WTC11 (cell line): Measurements from ENCODE around the gene GMEB2. TPM values are rescaled to one million over a fixed set of nuclear protein-coding genes. Genes with fewer than 3 reads are reported as not detected.

ENCODE experiments used
- ATAC-seq: fragments of 200-7000 bp; cut with Tn5 transposase; 2 replicates; pipeline ENCODE4 v1.10.0; 2021; ENCODE audit warnings: mild to moderate bottlenecking, moderate library complexity
- CTCF ChIA-PET: fragments of 300-600 bp; sonication (Branson Sonifier 250); formaldehyde crosslinking; loops from one replicate; lab custom pipeline; 2021; ENCODE audit warnings: antibody characterized with exemption; lab: Charles Lee
- POLR2A ChIA-PET: fragments of 350-600 bp; sonication (Branson Sonifier 250); formaldehyde crosslinking; loops from one replicate; lab custom pipeline; 2021; ENCODE audit warnings: antibody characterized with exemption; lab: Charles Lee
- DNase-seq: peaks from one replicate; pipeline ENCODE4 v3.0.0; 2021; ENCODE audit warnings: low spot score
- H3K27ac Mint-ChIP-seq: 2 replicates; pipeline ENCODE4 v1.8.0; 2021; ENCODE audit warnings: mixed read lengths
- H3K27me3 Mint-ChIP-seq: 2 replicates; pipeline ENCODE4 v1.8.0; 2021; ENCODE audit warnings: low read depth, mild to moderate bottlenecking, moderate library complexity, mixed read lengths
- H3K36me3 Mint-ChIP-seq: 2 replicates; pipeline ENCODE4 v1.8.0; 2021; ENCODE audit warnings: mixed read lengths
- H3K4me1 Mint-ChIP-seq: 2 replicates; pipeline ENCODE4 v1.8.0; 2022; ENCODE audit warnings: mixed read lengths
- H3K4me3 Mint-ChIP-seq: 2 replicates; pipeline ENCODE4 v1.8.0; 2021; ENCODE audit warnings: mild to moderate bottlenecking, moderate library complexity, mixed read lengths
- H3K9me3 Mint-ChIP-seq: 2 replicates; pipeline ENCODE4 v1.8.0; 2021; ENCODE audit warnings: mixed read lengths
- CBFB ChIP-seq: sonication (generic); formaldehyde crosslinking; IDR thresholded peaks from 2 replicates; pipeline ENCODE4 v1.8.1; 2022; ENCODE audit warnings: mild to moderate bottlenecking, low read depth, missing genetic modification reagents
- CREB1 ChIP-seq: sonication (generic); formaldehyde crosslinking; IDR thresholded peaks from 2 replicates; pipeline ENCODE4 v1.8.0; 2023; ENCODE audit warnings: mild to moderate bottlenecking, missing genetic modification reagents
- CREM ChIP-seq: sonication (generic); formaldehyde crosslinking; IDR thresholded peaks from 2 replicates; pipeline ENCODE4 v1.8.1; 2022; ENCODE audit warnings: mild to moderate bottlenecking, missing genetic modification reagents, moderate library complexity
- ESRRA ChIP-seq: sonication (generic); formaldehyde crosslinking; IDR thresholded peaks from 2 replicates; pipeline ENCODE4 v1.8.1; 2022; ENCODE audit warnings: mild to moderate bottlenecking, missing genetic modification reagents, borderline replicate concordance
- FOXP1 ChIP-seq: sonication (generic); formaldehyde crosslinking; IDR thresholded peaks from 2 replicates; pipeline ENCODE4 v1.8.0; 2022; ENCODE audit warnings: missing genetic modification reagents, mild to moderate bottlenecking, moderate library complexity, borderline replicate concordance
- KAT7 ChIP-seq: sonication (generic); formaldehyde crosslinking; IDR thresholded peaks from 2 replicates; pipeline ENCODE4 v1.8.1; 2023; ENCODE audit warnings: missing genetic modification reagents, mild to moderate bottlenecking, borderline replicate concordance
- MXD4 ChIP-seq: fragments of 250-450 bp; sonication (Bioruptor Pico); IDR thresholded peaks from 2 replicates; pipeline ENCODE4 v1.8.0; 2021; ENCODE audit warnings: mild to moderate bottlenecking, moderate library complexity, borderline replicate concordance
- NR1H2 ChIP-seq: sonication (generic); formaldehyde crosslinking; IDR thresholded peaks from 2 replicates; pipeline ENCODE4 v1.9.0; 2021; ENCODE audit warnings: mild to moderate bottlenecking, moderate library complexity, missing genetic modification reagents
- NR3C1 ChIP-seq: sonication (generic); formaldehyde crosslinking; conservative IDR thresholded peaks from 2 replicates; pipeline ENCODE4 v1.8.1; 2023; ENCODE audit warnings: low read depth, mild to moderate bottlenecking, missing genetic modification reagents
- OVOL2 ChIP-seq: fragments of 250-450 bp; sonication (Bioruptor Pico); IDR thresholded peaks from 2 replicates; pipeline ENCODE4 v1.9.0; 2021; ENCODE audit warnings: mild to moderate bottlenecking, borderline replicate concordance
- SMAD4 ChIP-seq: sonication (generic); formaldehyde crosslinking; IDR thresholded peaks from 2 replicates; pipeline ENCODE4 v1.8.0; 2022; ENCODE audit warnings: mild to moderate bottlenecking, missing genetic modification reagents
- TP53 ChIP-seq: sonication (generic); formaldehyde crosslinking; IDR thresholded peaks from 2 replicates; pipeline ENCODE4 v1.8.1; 2023; ENCODE audit warnings: mild to moderate bottlenecking, missing genetic modification reagents
- ZBTB21 ChIP-seq: sonication (generic); formaldehyde crosslinking; IDR thresholded peaks from 2 replicates; pipeline ENCODE4 v1.8.1; 2023; ENCODE audit warnings: mild to moderate bottlenecking, missing genetic modification reagents, borderline replicate concordance
- ZNF219 ChIP-seq: sonication (generic); formaldehyde crosslinking; IDR thresholded peaks from 2 replicates; pipeline ENCODE4 v1.8.0; 2023; ENCODE audit warnings: missing genetic modification reagents, mild to moderate bottlenecking, borderline replicate concordance
- ZNF423 ChIP-seq: fragments of 250-450 bp; sonication (Bioruptor Pico); IDR thresholded peaks from 2 replicates; pipeline ENCODE4 v2.1.2; 2022; ENCODE audit warnings: mild to moderate bottlenecking, moderate library complexity
- total RNA-seq: library from RNA; stranded (reverse); gene quantifications from 3 replicates; pipeline ENCODE4 v1.2.3, GENCODE V29; 2021
- TF ChIP-seq, protein P1 (sequence below): sonication (generic); formaldehyde crosslinking; IDR thresholded peaks from 2 replicates; pipeline ENCODE4 v1.8.1; 2022; ENCODE audit warnings: mild to moderate bottlenecking, moderate library complexity, missing genetic modification reagents
- TF ChIP-seq, protein P2 (sequence below): sonication (generic); formaldehyde crosslinking; IDR thresholded peaks from 2 replicates; pipeline ENCODE4 v1.8.1; 2022; ENCODE audit warnings: mild to moderate bottlenecking, missing genetic modification reagents, moderate library complexity, borderline replicate concordance
- TF ChIP-seq, protein P3 (sequence below): sonication (generic); formaldehyde crosslinking; IDR thresholded peaks from 2 replicates; pipeline ENCODE4 v1.8.1; 2022; ENCODE audit warnings: missing genetic modification reagents, borderline replicate concordance
- TF ChIP-seq, protein P4 (sequence below): sonication (generic); formaldehyde crosslinking; IDR thresholded peaks from 2 replicates; pipeline ENCODE4 v1.8.0; 2022; ENCODE audit warnings: mild to moderate bottlenecking, missing genetic modification reagents
- TF ChIP-seq, protein P5 (sequence below): fragments of 250-450 bp; sonication (Bioruptor Pico); IDR thresholded peaks from 2 replicates; pipeline ENCODE4 v1.9.0; 2021; ENCODE audit warnings: mild to moderate bottlenecking, borderline replicate concordance
- TF ChIP-seq, protein P6 (sequence below): sonication (generic); formaldehyde crosslinking; IDR thresholded peaks from 2 replicates; pipeline ENCODE4 v1.8.1; 2022; ENCODE audit warnings: low read depth, mild to moderate bottlenecking, moderate library complexity, missing genetic modification reagents, borderline replicate concordance
- TF ChIP-seq, protein P7 (sequence below): sonication (generic); formaldehyde crosslinking; IDR thresholded peaks from 2 replicates; pipeline ENCODE4 v1.8.0; 2022; ENCODE audit warnings: mild to moderate bottlenecking, missing genetic modification reagents

GMEB2 gene
- total RNA-seq, 1 experiment from 2014 or later: 14.8 TPM

DNA sequence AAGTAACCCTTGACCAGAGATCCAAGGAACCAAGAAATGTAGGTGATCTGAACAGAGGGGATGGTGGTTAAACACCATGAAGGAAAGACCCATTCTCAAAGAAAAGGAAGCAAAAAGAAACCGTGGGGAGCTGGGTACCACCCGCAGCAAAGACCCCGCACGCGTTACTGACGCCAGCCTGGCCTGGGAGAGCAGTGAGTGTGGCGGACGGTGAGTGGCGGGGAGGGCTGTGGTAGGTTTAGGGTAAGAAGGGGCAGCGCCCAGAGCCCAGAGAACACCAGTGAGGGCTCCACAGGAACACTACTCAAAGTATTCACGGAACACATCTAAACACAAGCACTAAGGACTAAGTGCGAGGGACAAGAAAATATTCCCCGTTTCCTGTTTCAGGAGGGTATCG lies 4.2 kb downstream of the GMEB2 start:
- no peaks in the 10 kb centered on the region for H3K27me3 Mint-ChIP-seq
- H3K4me3 Mint-ChIP-seq: no peak overlapping the region
- peak overlapping the region; percentile 66 for H3K27ac Mint-ChIP-seq

DNA sequence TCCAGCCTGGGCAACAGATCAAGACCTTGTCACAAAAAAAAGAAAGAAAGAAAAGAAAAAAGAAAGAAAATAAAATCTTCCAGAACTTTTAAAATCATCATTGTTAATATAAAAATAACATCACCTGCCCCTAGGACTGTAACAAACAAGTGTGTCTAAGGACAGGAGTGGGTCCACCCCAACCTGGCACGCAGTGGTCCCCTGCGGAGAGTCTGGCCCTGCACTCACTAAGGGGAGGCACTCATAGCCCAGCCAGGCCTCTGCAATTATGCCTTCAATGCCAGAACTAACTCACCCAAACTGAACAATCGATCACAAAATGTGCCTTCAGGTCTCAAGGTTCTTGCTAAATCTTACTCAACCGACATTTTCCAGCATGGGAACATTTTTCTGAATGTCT lies 4.8 kb downstream of the GMEB2 start:
- Mint-ChIP-seq H3K4me1 (peaks cover 15% of the 10 kb centered on the region), H3K9me3 (no peaks in the 10 kb centered on the region), H3K27me3 (no peaks in the 10 kb centered on the region), H3K4me3 (no peak overlapping the region), H3K27ac (0 out of 2 replicates have a peak overlapping the region, but pooled peaks have one; percentile 66), H3K36me3 (peaks cover 15% of the 10 kb centered on the region)
- CTCF ChIA-PET: interaction anchor here (1.8 kb wide), 1 partner anchor 11 kb away, joined by 5 read pairs; no protein-coding TSS in a partner anchor
- POLR2A ChIA-PET: no interaction called here
- ATAC-seq (no peak), DNase-seq (no peak)
- TF ChIP-seq KAT7 (CRISPR knock-in tag) (no peak), ZBTB21 (CRISPR knock-in tag) (no peak), CBFB (no peak), NR1H2 (CRISPR knock-in tag) (no peak), ZNF423 (CRISPR knock-in tag) (no peak), OVOL2 (CRISPR knock-in tag) (no peak), SMAD4 (CRISPR knock-in tag) (no peak), ESRRA (CRISPR knock-in tag) (no peak), MXD4 (CRISPR knock-in tag) (no peak)
- TF ChIP-seq, protein P1, sequence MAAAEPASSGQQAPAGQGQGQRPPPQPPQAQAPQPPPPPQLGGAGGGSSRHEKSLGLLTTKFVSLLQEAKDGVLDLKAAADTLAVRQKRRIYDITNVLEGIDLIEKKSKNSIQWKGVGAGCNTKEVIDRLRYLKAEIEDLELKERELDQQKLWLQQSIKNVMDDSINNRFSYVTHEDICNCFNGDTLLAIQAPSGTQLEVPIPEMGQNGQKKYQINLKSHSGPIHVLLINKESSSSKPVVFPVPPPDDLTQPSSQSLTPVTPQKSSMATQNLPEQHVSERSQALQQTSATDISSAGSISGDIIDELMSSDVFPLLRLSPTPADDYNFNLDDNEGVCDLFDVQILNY (CRISPR knock-in tag): no peak

More for the DNA sequence above, 4.2 kb downstream of the GMEB2 start:
- no peaks in the 10 kb centered on the region for H3K9me3 Mint-ChIP-seq
- ChIA-PET POLR2A (no interaction called here), CTCF (interaction anchor here (3.3 kb wide), 1 partner anchor 84 kb away, joined by 17 read pairs; no protein-coding TSS in a partner anchor)
- H3K4me1 Mint-ChIP-seq: peaks cover 15% of the 10 kb centered on the region
- peaks cover 13% of the 10 kb centered on the region for H3K36me3 Mint-ChIP-seq
- no peak for ATAC-seq
- no peak for DNase-seq
- no peak for TF ChIP-seq CREM
- TF ChIP-seq, protein P2, sequence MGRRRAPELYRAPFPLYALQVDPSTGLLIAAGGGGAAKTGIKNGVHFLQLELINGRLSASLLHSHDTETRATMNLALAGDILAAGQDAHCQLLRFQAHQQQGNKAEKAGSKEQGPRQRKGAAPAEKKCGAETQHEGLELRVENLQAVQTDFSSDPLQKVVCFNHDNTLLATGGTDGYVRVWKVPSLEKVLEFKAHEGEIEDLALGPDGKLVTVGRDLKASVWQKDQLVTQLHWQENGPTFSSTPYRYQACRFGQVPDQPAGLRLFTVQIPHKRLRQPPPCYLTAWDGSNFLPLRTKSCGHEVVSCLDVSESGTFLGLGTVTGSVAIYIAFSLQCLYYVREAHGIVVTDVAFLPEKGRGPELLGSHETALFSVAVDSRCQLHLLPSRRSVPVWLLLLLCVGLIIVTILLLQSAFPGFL: no peak
- TF ChIP-seq, protein P3, sequence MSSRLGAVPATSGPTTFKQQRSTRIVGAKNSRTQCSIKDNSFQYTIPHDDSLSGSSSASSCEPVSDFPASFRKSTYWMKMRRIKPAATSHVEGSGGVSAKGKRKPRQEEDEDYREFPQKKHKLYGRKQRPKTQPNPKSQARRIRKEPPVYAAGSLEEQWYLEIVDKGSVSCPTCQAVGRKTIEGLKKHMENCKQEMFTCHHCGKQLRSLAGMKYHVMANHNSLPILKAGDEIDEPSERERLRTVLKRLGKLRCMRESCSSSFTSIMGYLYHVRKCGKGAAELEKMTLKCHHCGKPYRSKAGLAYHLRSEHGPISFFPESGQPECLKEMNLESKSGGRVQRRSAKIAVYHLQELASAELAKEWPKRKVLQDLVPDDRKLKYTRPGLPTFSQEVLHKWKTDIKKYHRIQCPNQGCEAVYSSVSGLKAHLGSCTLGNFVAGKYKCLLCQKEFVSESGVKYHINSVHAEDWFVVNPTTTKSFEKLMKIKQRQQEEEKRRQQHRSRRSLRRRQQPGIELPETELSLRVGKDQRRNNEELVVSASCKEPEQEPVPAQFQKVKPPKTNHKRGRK (CRISPR knock-in tag): no peak
- TF ChIP-seq, protein P4, sequence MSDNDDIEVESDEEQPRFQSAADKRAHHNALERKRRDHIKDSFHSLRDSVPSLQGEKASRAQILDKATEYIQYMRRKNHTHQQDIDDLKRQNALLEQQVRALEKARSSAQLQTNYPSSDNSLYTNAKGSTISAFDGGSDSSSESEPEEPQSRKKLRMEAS (CRISPR knock-in tag): no peak
- TF ChIP-seq FOXP1 (CRISPR knock-in tag): no peak
- TF ChIP-seq, protein P5, sequence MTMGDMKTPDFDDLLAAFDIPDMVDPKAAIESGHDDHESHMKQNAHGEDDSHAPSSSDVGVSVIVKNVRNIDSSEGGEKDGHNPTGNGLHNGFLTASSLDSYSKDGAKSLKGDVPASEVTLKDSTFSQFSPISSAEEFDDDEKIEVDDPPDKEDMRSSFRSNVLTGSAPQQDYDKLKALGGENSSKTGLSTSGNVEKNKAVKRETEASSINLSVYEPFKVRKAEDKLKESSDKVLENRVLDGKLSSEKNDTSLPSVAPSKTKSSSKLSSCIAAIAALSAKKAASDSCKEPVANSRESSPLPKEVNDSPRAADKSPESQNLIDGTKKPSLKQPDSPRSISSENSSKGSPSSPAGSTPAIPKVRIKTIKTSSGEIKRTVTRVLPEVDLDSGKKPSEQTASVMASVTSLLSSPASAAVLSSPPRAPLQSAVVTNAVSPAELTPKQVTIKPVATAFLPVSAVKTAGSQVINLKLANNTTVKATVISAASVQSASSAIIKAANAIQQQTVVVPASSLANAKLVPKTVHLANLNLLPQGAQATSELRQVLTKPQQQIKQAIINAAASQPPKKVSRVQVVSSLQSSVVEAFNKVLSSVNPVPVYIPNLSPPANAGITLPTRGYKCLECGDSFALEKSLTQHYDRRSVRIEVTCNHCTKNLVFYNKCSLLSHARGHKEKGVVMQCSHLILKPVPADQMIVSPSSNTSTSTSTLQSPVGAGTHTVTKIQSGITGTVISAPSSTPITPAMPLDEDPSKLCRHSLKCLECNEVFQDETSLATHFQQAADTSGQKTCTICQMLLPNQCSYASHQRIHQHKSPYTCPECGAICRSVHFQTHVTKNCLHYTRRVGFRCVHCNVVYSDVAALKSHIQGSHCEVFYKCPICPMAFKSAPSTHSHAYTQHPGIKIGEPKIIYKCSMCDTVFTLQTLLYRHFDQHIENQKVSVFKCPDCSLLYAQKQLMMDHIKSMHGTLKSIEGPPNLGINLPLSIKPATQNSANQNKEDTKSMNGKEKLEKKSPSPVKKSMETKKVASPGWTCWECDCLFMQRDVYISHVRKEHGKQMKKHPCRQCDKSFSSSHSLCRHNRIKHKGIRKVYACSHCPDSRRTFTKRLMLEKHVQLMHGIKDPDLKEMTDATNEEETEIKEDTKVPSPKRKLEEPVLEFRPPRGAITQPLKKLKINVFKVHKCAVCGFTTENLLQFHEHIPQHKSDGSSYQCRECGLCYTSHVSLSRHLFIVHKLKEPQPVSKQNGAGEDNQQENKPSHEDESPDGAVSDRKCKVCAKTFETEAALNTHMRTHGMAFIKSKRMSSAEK (CRISPR knock-in tag): no peak
- TF ChIP-seq NR3C1: no peak
- TF ChIP-seq, protein P6, sequence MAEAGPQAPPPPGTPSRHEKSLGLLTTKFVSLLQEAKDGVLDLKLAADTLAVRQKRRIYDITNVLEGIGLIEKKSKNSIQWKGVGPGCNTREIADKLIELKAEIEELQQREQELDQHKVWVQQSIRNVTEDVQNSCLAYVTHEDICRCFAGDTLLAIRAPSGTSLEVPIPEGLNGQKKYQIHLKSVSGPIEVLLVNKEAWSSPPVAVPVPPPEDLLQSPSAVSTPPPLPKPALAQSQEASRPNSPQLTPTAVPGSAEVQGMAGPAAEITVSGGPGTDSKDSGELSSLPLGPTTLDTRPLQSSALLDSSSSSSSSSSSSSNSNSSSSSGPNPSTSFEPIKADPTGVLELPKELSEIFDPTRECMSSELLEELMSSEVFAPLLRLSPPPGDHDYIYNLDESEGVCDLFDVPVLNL (CRISPR knock-in tag): no peak
- no peak for TF ChIP-seq ESRRA (CRISPR knock-in tag)
- TF ChIP-seq, protein P7, sequence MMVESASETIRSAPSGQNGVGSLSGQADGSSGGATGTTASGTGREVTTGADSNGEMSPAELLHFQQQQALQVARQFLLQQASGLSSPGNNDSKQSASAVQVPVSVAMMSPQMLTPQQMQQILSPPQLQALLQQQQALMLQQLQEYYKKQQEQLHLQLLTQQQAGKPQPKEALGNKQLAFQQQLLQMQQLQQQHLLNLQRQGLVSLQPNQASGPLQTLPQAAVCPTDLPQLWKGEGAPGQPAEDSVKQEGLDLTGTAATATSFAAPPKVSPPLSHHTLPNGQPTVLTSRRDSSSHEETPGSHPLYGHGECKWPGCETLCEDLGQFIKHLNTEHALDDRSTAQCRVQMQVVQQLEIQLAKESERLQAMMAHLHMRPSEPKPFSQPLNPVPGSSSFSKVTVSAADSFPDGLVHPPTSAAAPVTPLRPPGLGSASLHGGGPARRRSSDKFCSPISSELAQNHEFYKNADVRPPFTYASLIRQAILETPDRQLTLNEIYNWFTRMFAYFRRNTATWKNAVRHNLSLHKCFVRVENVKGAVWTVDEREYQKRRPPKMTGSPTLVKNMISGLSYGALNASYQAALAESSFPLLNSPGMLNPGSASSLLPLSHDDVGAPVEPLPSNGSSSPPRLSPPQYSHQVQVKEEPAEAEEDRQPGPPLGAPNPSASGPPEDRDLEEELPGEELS: no peak
- no peak for TF ChIP-seq CREB1 (CRISPR knock-in tag)
- TF ChIP-seq ZNF219 (CRISPR knock-in tag): no peak
- TF ChIP-seq TP53 (CRISPR knock-in tag): no peak
